Activated naive CD8-positive, alpha-beta T cell (primary cell): ENCODE measurements around the gene ELMO1.

Experiments used
- H3K27ac Mint-ChIP-seq: one replicate; pipeline ENCODE4 v1.8.0; 2021; ENCODE audit warnings: mixed read lengths
- H3K27me3 Mint-ChIP-seq: one replicate; pipeline ENCODE4 v1.8.0; 2021; ENCODE audit warnings: mixed read lengths
- H3K36me3 Mint-ChIP-seq: one replicate; pipeline ENCODE4 v1.8.0; 2021; ENCODE audit warnings: mixed read lengths
- H3K4me1 Mint-ChIP-seq: one replicate; pipeline ENCODE4 v1.8.0; 2021; ENCODE audit warnings: low read depth, mixed read lengths
- H3K4me3 Mint-ChIP-seq: one replicate; pipeline ENCODE4 v1.8.0; 2021; ENCODE audit warnings: mild to moderate bottlenecking, mixed read lengths
- H3K9me3 Mint-ChIP-seq: one replicate; pipeline ENCODE4 v1.8.0; 2021; ENCODE audit warnings: low read depth, mixed read lengths

ELMO1 gene

GRCh38 chr7:37329940-37330339 is 118.7 kb downstream of the ELMO1 start:
- H3K36me3 Mint-ChIP-seq: peaks cover 39% of the 10 kb centered on the region
- peaks cover 3% of the 10 kb centered on the region for H3K9me3 Mint-ChIP-seq
- no peaks in the 10 kb centered on the region for H3K27me3 Mint-ChIP-seq
- peaks cover 55% of the 10 kb centered on the region for H3K4me1 Mint-ChIP-seq
- H3K27ac Mint-ChIP-seq: no peak overlapping the region
- no peak overlapping the region for H3K4me3 Mint-ChIP-seq

- Mint-ChIP-seq H3K27ac (peak overlapping the region; percentile 50), H3K4me3 (no peak overlapping the region), H3K4me1 (peaks cover 33% of the 10 kb centered on the region), H3K9me3 (peaks cover 3% of the 10 kb centered on the region), H3K27me3 (no peaks in the 10 kb centered on the region), H3K36me3 (peaks cover 29% of the 10 kb centered on the region)
Observed at GRCh38 chr7:37327288-37327687, 121.4 kb downstream of the ELMO1 start.

- Mint-ChIP-seq H3K9me3 (no peaks in the 10 kb centered on the region), H3K27me3 (no peaks in the 10 kb centered on the region), H3K4me3 (no peak overlapping the region), H3K36me3 (peaks cover 16% of the 10 kb centered on the region), H3K4me1 (peaks cover 16% of the 10 kb centered on the region), H3K27ac (no peak overlapping the region)
Observed at GRCh38 chr7:37323966-37324365, 124.7 kb downstream of the ELMO1 start.

DNA sequence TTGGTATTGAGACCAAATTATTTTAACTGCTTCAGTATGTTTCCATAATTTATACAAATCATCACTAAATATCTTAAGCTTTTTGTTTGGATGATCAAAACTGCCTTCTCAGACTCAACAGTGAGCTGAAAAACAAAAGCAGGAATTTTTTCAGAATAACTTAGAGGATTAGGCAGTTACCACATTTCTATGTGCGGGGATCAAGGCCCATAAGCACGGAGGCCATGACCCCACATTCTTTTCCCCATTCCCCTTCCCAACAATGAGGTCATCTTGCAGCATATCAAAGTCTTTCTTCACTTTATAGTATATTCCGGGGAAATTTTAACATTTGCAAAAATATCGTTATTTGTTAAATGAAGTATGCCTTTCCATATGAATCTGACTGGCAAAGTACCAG is 125.8 kb downstream of the ELMO1 start:
- Mint-ChIP-seq H3K4me3 (no peak overlapping the region), H3K27me3 (no peaks in the 10 kb centered on the region), H3K9me3 (no peaks in the 10 kb centered on the region), H3K36me3 (peaks cover 11% of the 10 kb centered on the region), H3K4me1 (peaks cover 12% of the 10 kb centered on the region), H3K27ac (no peak overlapping the region)

DNA sequence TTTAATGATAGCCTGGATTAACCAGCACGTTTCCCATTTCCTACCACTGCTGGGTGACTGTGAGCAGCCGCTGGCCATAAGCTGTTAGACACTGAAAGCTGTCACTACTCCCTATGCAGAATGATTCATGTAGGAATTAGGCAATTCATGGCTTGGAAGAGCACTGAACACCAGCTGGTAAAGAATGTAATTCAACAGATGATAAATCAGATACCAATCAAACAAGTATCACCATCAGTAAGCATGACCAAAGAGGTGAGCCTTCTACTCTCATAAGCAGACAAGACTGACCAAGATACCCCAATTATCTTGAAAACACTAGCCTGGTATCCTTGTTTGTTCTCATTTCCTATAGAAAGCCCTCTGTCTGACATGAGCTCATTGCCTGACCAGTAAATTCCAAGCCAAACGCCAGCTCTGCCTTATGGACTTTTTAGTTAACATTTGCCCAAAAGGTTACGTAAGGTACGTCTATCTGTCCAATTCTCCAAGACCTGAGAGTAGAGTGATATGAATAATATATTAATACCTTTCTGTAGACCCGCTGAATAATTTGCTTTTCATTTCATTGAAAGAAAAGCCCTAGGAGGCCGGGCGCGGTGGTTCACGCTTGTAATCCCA is 127.7 kb downstream of the ELMO1 start:
- Mint-ChIP-seq H3K4me1 (peaks cover 9% of the 10 kb centered on the region), H3K9me3 (no peaks in the 10 kb centered on the region), H3K27ac (no peak overlapping the region), H3K27me3 (no peaks in the 10 kb centered on the region), H3K4me3 (no peak overlapping the region), H3K36me3 (peaks cover 12% of the 10 kb centered on the region)

- Mint-ChIP-seq H3K4me3 (no peak overlapping the region), H3K4me1 (peaks cover 14% of the 10 kb centered on the region), H3K27ac (no peak overlapping the region), H3K9me3 (no peaks in the 10 kb centered on the region), H3K36me3 (peaks cover 12% of the 10 kb centered on the region), H3K27me3 (no peaks in the 10 kb centered on the region)
Observed at GRCh38 chr7:37320140-37320847, 128.4 kb downstream of the ELMO1 start.

DNA sequence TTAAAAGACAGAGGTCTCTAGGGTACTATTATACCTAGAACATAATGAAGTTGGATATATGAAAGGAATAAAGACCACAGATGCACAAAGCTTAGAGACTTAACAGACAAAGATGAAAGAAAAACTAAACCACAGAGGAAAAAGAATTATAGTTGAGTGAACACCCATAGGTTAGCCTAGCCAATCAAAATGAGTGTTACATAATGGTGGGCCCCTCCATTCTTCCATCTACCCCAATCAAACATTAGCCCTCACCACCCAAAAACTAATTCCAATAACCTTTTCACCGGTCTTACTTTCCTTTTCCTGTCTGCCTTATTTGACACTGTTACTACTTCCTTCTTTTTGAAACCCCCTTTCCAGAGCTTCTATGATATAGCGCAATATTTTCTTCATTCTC is 130.1 kb downstream of the ELMO1 start:
- Mint-ChIP-seq H3K4me1 (peaks cover 27% of the 10 kb centered on the region), H3K27ac (no peak overlapping the region), H3K4me3 (no peak overlapping the region), H3K36me3 (peaks cover 19% of the 10 kb centered on the region), H3K9me3 (no peaks in the 10 kb centered on the region), H3K27me3 (no peaks in the 10 kb centered on the region)

DNA sequence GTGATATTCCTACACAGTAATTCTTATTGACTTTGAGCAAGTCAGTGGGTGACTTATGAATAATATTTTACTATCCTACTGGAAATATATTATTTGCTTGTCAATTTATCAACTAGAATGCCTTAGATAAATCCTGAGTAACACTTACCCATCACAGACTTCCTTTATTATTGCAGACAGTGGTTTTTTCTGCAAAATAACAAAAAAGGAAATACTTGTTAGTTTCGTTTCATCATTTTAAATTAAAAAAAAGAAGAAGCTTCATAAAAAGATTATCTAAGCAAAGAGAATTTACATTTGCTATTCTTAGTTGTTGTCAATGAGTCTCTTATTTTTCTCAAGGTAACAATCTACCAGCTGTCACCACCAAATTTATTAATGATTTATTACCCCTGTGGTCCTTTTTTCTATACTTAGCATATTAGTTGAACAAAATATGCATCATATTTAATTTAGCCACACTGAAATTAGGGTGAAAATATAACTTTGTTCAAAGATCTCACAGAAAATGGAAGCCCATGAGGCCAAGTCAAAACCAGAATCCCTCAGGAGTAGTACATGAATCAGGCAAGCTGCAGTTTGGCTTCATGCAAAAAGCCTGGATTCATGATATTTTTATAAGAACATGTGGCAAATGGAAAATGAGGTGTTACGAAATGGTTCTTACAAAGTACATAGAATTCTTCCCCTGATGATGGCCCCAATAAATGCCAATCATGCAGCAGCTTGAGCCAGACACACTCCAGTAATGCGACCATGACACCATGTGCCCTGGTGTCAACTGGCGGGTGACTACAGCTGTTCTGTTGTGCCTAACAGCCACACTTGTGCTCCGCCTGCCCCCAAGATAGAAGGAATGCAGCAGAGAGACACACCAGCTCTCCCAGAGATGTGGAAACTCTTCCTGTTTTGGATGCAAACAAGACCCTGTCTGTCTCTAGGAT is 132.6 kb downstream of the ELMO1 start:
- H3K4me1 Mint-ChIP-seq: peaks cover 48% of the 10 kb centered on the region
- no peaks in the 10 kb centered on the region for H3K27me3 Mint-ChIP-seq
- H3K36me3 Mint-ChIP-seq: peaks cover 20% of the 10 kb centered on the region
- no peaks in the 10 kb centered on the region for H3K9me3 Mint-ChIP-seq
- H3K27ac Mint-ChIP-seq: no peak overlapping the region
- H3K4me3 Mint-ChIP-seq: no peak overlapping the region

DNA sequence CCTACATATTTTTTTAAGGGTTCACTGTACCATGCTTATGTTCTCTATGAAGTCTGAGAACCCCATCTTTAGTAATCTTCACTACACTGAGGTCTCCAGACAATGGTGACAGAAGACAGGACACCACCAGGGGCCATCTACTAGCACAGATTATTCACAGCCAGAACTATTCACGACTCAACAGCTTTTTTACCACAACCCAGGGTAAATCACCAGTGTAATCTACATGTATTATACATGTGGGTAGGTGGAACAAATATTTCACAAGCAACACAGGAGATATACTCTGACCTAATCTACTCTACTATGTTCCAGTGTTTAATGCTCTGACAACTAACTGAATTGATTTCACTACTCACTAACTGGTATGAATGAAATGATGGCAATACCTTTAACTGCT is 136.1 kb downstream of the ELMO1 start:
- peak overlapping the region; percentile 36 for H3K4me3 Mint-ChIP-seq
- H3K27me3 Mint-ChIP-seq: no peaks in the 10 kb centered on the region
- H3K4me1 Mint-ChIP-seq: peaks cover 76% of the 10 kb centered on the region
- peak overlapping the region; percentile 62 for H3K27ac Mint-ChIP-seq
- no peaks in the 10 kb centered on the region for H3K9me3 Mint-ChIP-seq
- H3K36me3 Mint-ChIP-seq: peaks cover 36% of the 10 kb centered on the region

GRCh38 chr7:37311355-37311754 is 137.3 kb downstream of the ELMO1 start:
- no peaks in the 10 kb centered on the region for H3K9me3 Mint-ChIP-seq
- peak overlapping the region; percentile 65 for H3K4me3 Mint-ChIP-seq
- H3K27ac Mint-ChIP-seq: peak overlapping the region; percentile 92
- peaks cover 71% of the 10 kb centered on the region for H3K4me1 Mint-ChIP-seq
- H3K36me3 Mint-ChIP-seq: peaks cover 42% of the 10 kb centered on the region
- no peaks in the 10 kb centered on the region for H3K27me3 Mint-ChIP-seq

DNA sequence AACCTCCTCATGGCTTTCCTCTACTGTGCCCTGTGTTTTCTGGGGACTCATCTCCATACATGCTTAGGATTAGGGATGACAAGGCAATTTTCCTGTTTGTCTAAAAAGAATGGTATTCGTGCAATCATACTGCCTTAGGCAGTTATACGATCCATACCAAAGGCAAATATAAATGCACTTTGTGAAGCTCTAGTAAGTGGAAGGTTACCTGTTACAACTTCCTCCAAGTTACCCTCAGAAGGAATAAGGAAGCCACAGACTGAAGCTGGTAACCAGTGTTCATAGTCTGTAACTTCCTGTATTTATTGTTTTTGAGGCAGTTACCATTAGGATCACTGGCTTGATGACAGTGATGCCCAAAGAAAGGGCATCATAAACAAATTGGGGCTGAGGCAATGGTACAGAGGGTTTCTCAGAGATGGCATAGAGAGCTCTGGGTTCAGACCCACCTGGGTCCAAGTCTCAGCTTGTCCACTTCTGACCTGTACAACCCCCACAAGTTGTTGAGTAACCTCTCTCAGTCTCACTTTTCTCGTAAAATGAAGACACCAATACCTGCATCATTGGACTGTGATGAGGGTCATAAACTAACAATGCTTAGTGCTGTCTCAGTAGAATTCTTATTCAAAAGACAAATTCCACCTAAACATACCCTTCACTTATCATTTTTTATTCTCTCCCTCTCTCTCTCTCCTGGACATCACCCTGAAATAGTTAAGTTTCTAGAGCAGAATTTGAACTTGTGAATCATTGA is 138.2 kb downstream of the ELMO1 start:
- Mint-ChIP-seq H3K4me1 (peaks cover 66% of the 10 kb centered on the region), H3K27ac (peak overlapping the region; percentile 92), H3K4me3 (peak overlapping the region; percentile 65), H3K36me3 (peaks cover 49% of the 10 kb centered on the region), H3K9me3 (no peaks in the 10 kb centered on the region), H3K27me3 (no peaks in the 10 kb centered on the region)

DNA sequence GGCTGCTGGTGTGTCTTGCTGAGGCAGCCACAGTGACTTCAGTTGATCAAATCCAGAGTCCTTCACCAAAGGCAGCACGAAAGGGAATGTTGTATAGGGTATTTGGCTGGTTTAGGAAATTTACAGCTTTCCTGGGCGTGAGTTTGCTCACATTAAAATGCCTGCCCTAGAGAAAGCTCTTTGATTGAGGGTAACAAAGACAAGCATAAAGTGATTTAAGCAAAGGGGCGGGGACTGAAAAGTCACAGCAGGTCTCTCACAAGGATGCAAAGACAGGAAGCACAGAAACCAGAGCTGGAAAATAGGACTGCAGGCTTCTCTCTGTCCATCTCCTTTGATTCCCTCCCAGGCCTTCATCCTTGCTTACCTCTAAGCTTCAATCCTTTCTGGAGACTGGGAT is 139.2 kb downstream of the ELMO1 start:
- Mint-ChIP-seq H3K36me3 (peaks cover 51% of the 10 kb centered on the region), H3K4me3 (no peak overlapping the region), H3K4me1 (peaks cover 60% of the 10 kb centered on the region)

GRCh38 chr7:37304921-37305320 is 143.7 kb downstream of the ELMO1 start:
- Mint-ChIP-seq H3K4me3 (no peak overlapping the region), H3K36me3 (peaks cover 60% of the 10 kb centered on the region), H3K9me3 (no peaks in the 10 kb centered on the region), H3K4me1 (peaks cover 23% of the 10 kb centered on the region), H3K27me3 (no peaks in the 10 kb centered on the region), H3K27ac (no peak overlapping the region)

More for the DNA sequence above, 139.2 kb downstream of the ELMO1 start:
- Mint-ChIP-seq H3K27me3 (no peaks in the 10 kb centered on the region), H3K27ac (peak overlapping the region; percentile 61), H3K9me3 (no peaks in the 10 kb centered on the region)

GRCh38 chr7:37297546-37297945 is 151.1 kb downstream of the ELMO1 start:
- Mint-ChIP-seq H3K4me3 (no peak overlapping the region), H3K9me3 (no peaks in the 10 kb centered on the region), H3K4me1 (peaks cover 11% of the 10 kb centered on the region), H3K36me3 (peaks cover 13% of the 10 kb centered on the region), H3K27ac (peak overlapping the region; percentile 58), H3K27me3 (no peaks in the 10 kb centered on the region)
